ENCODE measurements around the gene C14orf180. TPM values are rescaled to one million over a fixed set of nuclear protein-coding genes. Genes with fewer than 3 reads are reported as not detected.

C14orf180 gene
- total RNA-seq, 1 experiment from 2014 or later: not detected

- intact Hi-C loops (cut with micrococcal nuclease; ENCODE audit: unreplicated experiment): no loop called here
- POLR2A ChIA-PET (ENCODE audit: low non-redundant PET): no interaction called here
- H3K4me1 ChIP-seq (ENCODE audit: insufficient read depth, low read length, poor library complexity, severe bottlenecking): no peaks in the 10 kb centered on the region
- no peak overlapping the region for H3K4me3 ChIP-seq (ENCODE audit: low read depth, low read length, poor library complexity, severe bottlenecking)
- TF ChIP-seq CTCF (conservative IDR thresholded peaks at IDR 0.05; ENCODE audit: low read depth, low read length) (no peak), EZH2 (IDR thresholded peaks at IDR 0.05; ENCODE audit: borderline replicate concordance, low read depth, low read length, poor library complexity, severe bottlenecking) (no peak)
- no TSS peak for BruUV-seq (replicated peaks)
- CTCF ChIA-PET: no interaction called here
- H3K27ac ChIP-seq (ENCODE audit: low read depth, low read length, poor library complexity, severe bottlenecking): no peak overlapping the region
- peaks cover 6% of the 10 kb centered on the region for H3K27me3 ChIP-seq (replicated peaks; ENCODE audit: insufficient read depth, low read depth, low read length, poor library complexity)
- DNase-seq (ENCODE audit: low spot score): no peak
- H3K36me3 ChIP-seq (ENCODE audit: insufficient read depth, low read length, poor library complexity, severe bottlenecking): no peaks in the 10 kb centered on the region
- H3K9me3 ChIP-seq (ENCODE audit: low read depth, low read length, poor library complexity, severe bottlenecking): no peaks in the 10 kb centered on the region
Measured at GRCh38 chr14:104598039-104598909, 18.7 kb downstream of the C14orf180 start.

- Histone ChIP-seq H3K27me3 (replicated peaks; ENCODE audit: insufficient read depth, low read depth, low read length, poor library complexity) (peaks cover 10% of the 10 kb centered on the region), H3K36me3 (ENCODE audit: insufficient read depth, low read length, poor library complexity, severe bottlenecking) (no peaks in the 10 kb centered on the region), H3K4me1 (ENCODE audit: insufficient read depth, low read length, poor library complexity, severe bottlenecking) (no peaks in the 10 kb centered on the region), H3K27ac (ENCODE audit: low read depth, low read length, poor library complexity, severe bottlenecking) (no peak overlapping the region), H3K9me3 (ENCODE audit: low read depth, low read length, poor library complexity, severe bottlenecking) (no peaks in the 10 kb centered on the region), H3K4me3 (ENCODE audit: low read depth, low read length, poor library complexity, severe bottlenecking) (no peak overlapping the region)
- CTCF ChIA-PET: no interaction called here
- POLR2A ChIA-PET (ENCODE audit: low non-redundant PET): no interaction called here
- TF ChIP-seq EZH2 (IDR thresholded peaks at IDR 0.05; ENCODE audit: borderline replicate concordance, low read depth, low read length, poor library complexity, severe bottlenecking) (no peak), CTCF (conservative IDR thresholded peaks at IDR 0.05; ENCODE audit: low read depth, low read length) (no peak)
- BruUV-seq (replicated peaks): no TSS peak
- no peak for DNase-seq (ENCODE audit: low spot score)
- intact Hi-C loops (cut with micrococcal nuclease; ENCODE audit: unreplicated experiment): no loop called here
Measured at GRCh38 chr14:104598910-104599273, 19.3 kb downstream of the C14orf180 start.

GRCh38 chr14:104599446-104599845, 19.9 kb downstream of the C14orf180 start:
- Histone ChIP-seq H3K9me3 (ENCODE audit: low read depth, low read length, poor library complexity, severe bottlenecking) (no peaks in the 10 kb centered on the region), H3K27me3 (replicated peaks; ENCODE audit: insufficient read depth, low read depth, low read length, poor library complexity) (peaks cover 15% of the 10 kb centered on the region), H3K36me3 (ENCODE audit: insufficient read depth, low read length, poor library complexity, severe bottlenecking) (no peaks in the 10 kb centered on the region), H3K4me3 (ENCODE audit: low read depth, low read length, poor library complexity, severe bottlenecking) (no peak overlapping the region), H3K4me1 (ENCODE audit: insufficient read depth, low read length, poor library complexity, severe bottlenecking) (no peaks in the 10 kb centered on the region), H3K27ac (ENCODE audit: low read depth, low read length, poor library complexity, severe bottlenecking) (no peak overlapping the region)
- intact Hi-C loops (cut with micrococcal nuclease; ENCODE audit: unreplicated experiment): no loop called here
- ChIA-PET CTCF (no interaction called here), POLR2A (ENCODE audit: low non-redundant PET) (no interaction called here)
- no TSS peak for BruUV-seq (replicated peaks)
- TF ChIP-seq EZH2 (IDR thresholded peaks at IDR 0.05; ENCODE audit: borderline replicate concordance, low read depth, low read length, poor library complexity, severe bottlenecking): no peak
- TF ChIP-seq CTCF (conservative IDR thresholded peaks at IDR 0.05; ENCODE audit: low read depth, low read length): no peak
- DNase-seq (ENCODE audit: low spot score): no peak

Measured in A673 (cell line).